Peyer's patch (tissue), 4 donors: ENCODE measurements around the gene SLC2A1. TPM values are rescaled to one million over a fixed set of nuclear protein-coding genes. Genes with fewer than 3 reads are reported as not detected.
"Not testable (repeated sequence)": the region's sequence is repeated elsewhere in the genome, so short reads cannot be mapped to it uniquely, and the experiment has no call there.

Experiments
- DNase-seq, 3 donors: peaks; one replicate each; pipeline ENCODE4 v3.0.0-alpha.2; 2017 to 2019
- H3K27ac ChIP-seq, 4 donors: fragments of 200-600 bp; sonication (generic); one replicate each; pipeline ENCODE4 v1.5.1; 2016 to 2019
- H3K27me3 ChIP-seq, 2 donors: fragments of 200-600 bp; sonication (generic); one replicate each; pipeline ENCODE4 v1.5.1; 2019
- H3K36me3 ChIP-seq, 3 donors: fragments of 200-600 bp; sonication (generic); one replicate each; pipeline ENCODE4 v1.5.1; 2016 to 2019
- H3K4me1 ChIP-seq, 4 donors: fragments of 200-600 bp; sonication (generic); one replicate each; pipeline ENCODE4 v1.5.1; 2016 to 2019
- H3K4me3 ChIP-seq, 4 donors: fragments of 200-600 bp; sonication (generic); 1 replicate in 3 of 4; 2 replicates in 1 of 4; pipeline ENCODE4 v1.5.1; 2016 to 2019; ENCODE audit warnings: mild to moderate bottlenecking in 1 of 4
- H3K9me3 ChIP-seq, 4 donors: fragments of 200-600 bp; sonication (generic); one replicate each; pipeline ENCODE4 v1.5.1; 2016 to 2019; ENCODE audit warnings: mild to moderate bottlenecking in 1 of 4
- CTCF ChIP-seq, 6 experiments: fragments of 450-650 bp in 4 of 6; fragments of 200-600 bp in 2 of 6; sonication (generic) in 1 of 6; IDR thresholded peaks; one replicate each; pipeline ENCODE4 v1.5.1; 2017 to 2019; ENCODE audit warnings: antibody characterized with exemption in 6 of 6, mild to moderate bottlenecking in 3 of 6, moderate library complexity in 1 of 6
- POLR2A ChIP-seq, 2 donors: fragments of 450-650 bp; IDR thresholded peaks; one replicate each; pipeline ENCODE4 v1.5.1; 2017; ENCODE audit warnings: antibody characterized with exemption in 2 of 2, mild to moderate bottlenecking in 2 of 2, moderate library complexity in 2 of 2
- total RNA-seq, 4 donors: library from RNA; depleted of rRNA; stranded (reverse); fragments of >200 nt; gene quantifications; one replicate each; pipeline ENCODE4 v1.1.0, GENCODE V29; 2016

Gene SLC2A1
- total RNA-seq, 4 donors from 2014 or later: 15.7 to 35.7 (median 32.3) TPM

- peak overlapping the region; percentile 90 to 98 (median 94) for H3K27ac ChIP-seq
- H3K27me3 ChIP-seq: no peaks in the 10 kb centered on the region
- peak overlapping the region; percentile 64 to 85 (median 81) for H3K4me3 ChIP-seq
- peak in 1 of 3 donors; percentile 51 for DNase-seq
- H3K36me3 ChIP-seq: peaks cover 0 to 18% (median 0%) of the 10 kb centered on the region in 3 donors
- H3K9me3 ChIP-seq: no peaks in the 10 kb centered on the region
- no peak for TF ChIP-seq POLR2A (IDR thresholded peaks at IDR 0.05)
- no peak for TF ChIP-seq CTCF (IDR thresholded peaks at IDR 0.05)
- peaks cover 0 to 3% (median 0%) of the 10 kb centered on the region in 4 donors for H3K4me1 ChIP-seq
Measured at GRCh38 chr1:42923367-42924081, 35.1 kb downstream of the SLC2A1 start.

- H3K9me3 ChIP-seq: no peaks in the 10 kb centered on the region
- H3K36me3 ChIP-seq: peaks cover 0 to 11% (median 0%) of the 10 kb centered on the region in 3 donors
- H3K4me1 ChIP-seq: peaks cover 0 to 3% (median 0%) of the 10 kb centered on the region in 4 donors
- peak in 2 of 3 donors; percentile 73 to 82 for DNase-seq
- no peak overlapping the region for H3K4me3 ChIP-seq
- H3K27me3 ChIP-seq: no peaks in the 10 kb centered on the region
- H3K27ac ChIP-seq: peak overlapping the region in 2 of 4 donors; percentile 96 to 98
- TF ChIP-seq CTCF (IDR thresholded peaks at IDR 0.05) (peak; percentile 73 to 86 (median 84)), POLR2A (IDR thresholded peaks at IDR 0.05) (no peak)
Measured at GRCh38 chr1:42922687-42923366, 35.8 kb downstream of the SLC2A1 start.

DNA sequence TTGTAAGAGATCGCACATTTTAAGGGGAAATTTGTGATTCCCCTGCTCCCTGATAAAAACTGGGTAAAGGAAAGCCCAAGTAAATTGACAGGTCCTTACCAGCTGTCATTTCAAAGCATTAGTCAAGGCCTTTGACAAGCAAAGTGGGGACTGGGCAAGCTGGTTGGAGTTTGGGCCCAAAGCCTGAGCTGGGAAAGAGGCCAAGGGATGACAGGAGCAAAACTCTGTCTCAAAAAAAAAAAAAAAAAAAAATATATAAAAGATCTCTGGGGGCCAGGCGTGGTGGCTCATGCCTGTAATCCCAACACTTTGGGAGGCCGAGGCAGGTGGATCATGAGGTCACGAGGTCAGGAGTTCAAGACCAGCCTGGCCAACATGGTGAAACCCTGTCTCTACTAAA is 36.9 kb downstream of the SLC2A1 start:
- Histone ChIP-seq H3K36me3 (peaks cover 0 to under 1% (median 0%) of the 10 kb centered on the region in 3 donors), H3K27ac (no peak overlapping the region), H3K27me3 (no peaks in the 10 kb centered on the region), H3K9me3 (no peaks in the 10 kb centered on the region), H3K4me1 (peaks cover 0 to 3% (median 0%) of the 10 kb centered on the region in 4 donors), H3K4me3 (no peak overlapping the region)
- no peak for TF ChIP-seq CTCF (IDR thresholded peaks at IDR 0.05)
- no peak for TF ChIP-seq POLR2A (IDR thresholded peaks at IDR 0.05)
- DNase-seq: no peak

GRCh38 chr1:42919651-42920050 is 39.0 kb downstream of the SLC2A1 start:
- H3K27ac ChIP-seq, H3K27me3 ChIP-seq, DNase-seq, H3K4me3 ChIP-seq, H3K4me1 ChIP-seq, H3K9me3 ChIP-seq, H3K36me3 ChIP-seq: not testable (repeated sequence)

GRCh38 chr1:42917241-42917495 is 41.5 kb downstream of the SLC2A1 start:
- Histone ChIP-seq H3K9me3 (no peaks in the 10 kb centered on the region), H3K27me3 (no peaks in the 10 kb centered on the region), H3K4me1 (no peaks in the 10 kb centered on the region), H3K27ac (no peak overlapping the region), H3K36me3 (no peaks in the 10 kb centered on the region), H3K4me3 (no peak overlapping the region)
- TF ChIP-seq POLR2A (IDR thresholded peaks at IDR 0.05) (no peak), CTCF (IDR thresholded peaks at IDR 0.05) (no peak)
- no peak for DNase-seq

- H3K4me3 ChIP-seq: no peak overlapping the region
- H3K27me3 ChIP-seq: no peaks in the 10 kb centered on the region
- no peaks in the 10 kb centered on the region for H3K36me3 ChIP-seq
- no peaks in the 10 kb centered on the region for H3K4me1 ChIP-seq
- TF ChIP-seq POLR2A (IDR thresholded peaks at IDR 0.05): no peak
- no peak for TF ChIP-seq CTCF (IDR thresholded peaks at IDR 0.05)
- no peaks in the 10 kb centered on the region for H3K9me3 ChIP-seq
- H3K27ac ChIP-seq: no peak overlapping the region
- no peak for DNase-seq
Measured at GRCh38 chr1:42915456-42915855, 43.2 kb downstream of the SLC2A1 start.
